Fibroblast of the aortic adventitia (primary cell): ENCODE results near the gene CCM2. TPM values are rescaled to one million over a fixed set of nuclear protein-coding genes. Genes with fewer than 3 reads are reported as not detected.
A peak's percentile ranks its signal among the peaks of the same experiment; 100 is the strongest.
"Not testable (repeated sequence)": the region's sequence is repeated elsewhere in the genome, so short reads cannot be mapped to it uniquely, and the experiment has no call there.

Source experiments
- DNase-seq: peaks from one replicate; pipeline ENCODE4 v3.0.0-alpha.2; 2010; ENCODE audit warnings: low read depth
- H3K4me3 ChIP-seq: 2 replicates; pipeline ENCODE4 v1.5.1; 2011; ENCODE audit warnings: low read depth, mild to moderate bottlenecking, control low read depth, low read length, moderate library complexity
- total RNA-seq: library from RNA; depleted of rRNA; stranded (reverse); fragments of >200 nt; gene quantifications from 2 replicates; pipeline ENCODE4 v1.2.3, GENCODE V29; 2012; ENCODE audit warnings: low replicate concordance
- TF ChIP-seq, protein P1 (sequence below): IDR thresholded peaks from 2 replicates; pipeline ENCODE4 v1.5.1; 2011; ENCODE audit warnings: mild to moderate bottlenecking, low read length, control low read depth, inconsistent platforms; ENCODE audit not compliant: insufficient read depth

CCM2 gene
- total RNA-seq, 1 donor: 42.9 TPM

DNA sequence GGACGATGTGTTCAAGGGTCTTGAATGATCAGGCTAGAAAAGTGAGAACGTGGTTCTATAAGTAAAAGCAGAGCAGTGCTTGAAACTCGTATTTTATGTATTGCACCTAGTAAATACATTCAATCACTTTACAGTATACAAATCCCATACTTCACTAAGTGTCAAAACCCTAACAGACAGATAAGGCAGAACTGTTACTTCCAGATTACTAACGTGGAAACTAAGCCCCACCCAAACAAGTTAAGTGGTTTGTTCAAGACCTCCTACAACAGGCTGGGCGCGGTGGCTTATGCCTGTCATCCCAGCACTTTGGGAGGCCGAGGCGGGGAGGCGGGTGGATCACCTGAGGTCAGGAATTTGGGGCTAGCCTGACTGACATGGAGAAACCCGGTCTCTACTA is 12.0 kb upstream of the CCM2 start:
- DNase-seq: no peak
- TF ChIP-seq, protein P1, sequence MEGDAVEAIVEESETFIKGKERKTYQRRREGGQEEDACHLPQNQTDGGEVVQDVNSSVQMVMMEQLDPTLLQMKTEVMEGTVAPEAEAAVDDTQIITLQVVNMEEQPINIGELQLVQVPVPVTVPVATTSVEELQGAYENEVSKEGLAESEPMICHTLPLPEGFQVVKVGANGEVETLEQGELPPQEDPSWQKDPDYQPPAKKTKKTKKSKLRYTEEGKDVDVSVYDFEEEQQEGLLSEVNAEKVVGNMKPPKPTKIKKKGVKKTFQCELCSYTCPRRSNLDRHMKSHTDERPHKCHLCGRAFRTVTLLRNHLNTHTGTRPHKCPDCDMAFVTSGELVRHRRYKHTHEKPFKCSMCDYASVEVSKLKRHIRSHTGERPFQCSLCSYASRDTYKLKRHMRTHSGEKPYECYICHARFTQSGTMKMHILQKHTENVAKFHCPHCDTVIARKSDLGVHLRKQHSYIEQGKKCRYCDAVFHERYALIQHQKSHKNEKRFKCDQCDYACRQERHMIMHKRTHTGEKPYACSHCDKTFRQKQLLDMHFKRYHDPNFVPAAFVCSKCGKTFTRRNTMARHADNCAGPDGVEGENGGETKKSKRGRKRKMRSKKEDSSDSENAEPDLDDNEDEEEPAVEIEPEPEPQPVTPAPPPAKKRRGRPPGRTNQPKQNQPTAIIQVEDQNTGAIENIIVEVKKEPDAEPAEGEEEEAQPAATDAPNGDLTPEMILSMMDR: no peak
- no peak overlapping the region for H3K4me3 ChIP-seq

DNA sequence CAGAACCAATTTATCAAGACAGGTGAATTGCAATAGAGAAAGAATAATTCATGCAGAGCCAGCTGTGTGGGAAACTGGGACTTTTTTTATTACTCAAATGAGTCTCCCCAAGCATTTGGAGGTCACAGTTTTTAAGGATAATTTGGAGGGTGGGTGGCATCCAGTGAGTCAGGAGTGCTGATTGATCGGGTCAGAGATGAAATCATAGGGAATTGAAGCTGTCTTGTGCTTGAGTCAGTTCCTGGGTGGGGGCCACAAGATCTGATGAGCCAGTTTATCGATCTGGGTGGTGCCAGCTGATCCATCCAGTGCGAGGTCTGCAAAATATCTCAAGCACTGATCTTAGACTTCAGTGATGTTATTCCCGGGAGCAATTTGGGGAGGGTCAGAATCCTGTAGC is 11.3 kb upstream of the CCM2 start:
- TF ChIP-seq, protein P1: no peak
- no peak for DNase-seq
- no peak overlapping the region for H3K4me3 ChIP-seq

DNA sequence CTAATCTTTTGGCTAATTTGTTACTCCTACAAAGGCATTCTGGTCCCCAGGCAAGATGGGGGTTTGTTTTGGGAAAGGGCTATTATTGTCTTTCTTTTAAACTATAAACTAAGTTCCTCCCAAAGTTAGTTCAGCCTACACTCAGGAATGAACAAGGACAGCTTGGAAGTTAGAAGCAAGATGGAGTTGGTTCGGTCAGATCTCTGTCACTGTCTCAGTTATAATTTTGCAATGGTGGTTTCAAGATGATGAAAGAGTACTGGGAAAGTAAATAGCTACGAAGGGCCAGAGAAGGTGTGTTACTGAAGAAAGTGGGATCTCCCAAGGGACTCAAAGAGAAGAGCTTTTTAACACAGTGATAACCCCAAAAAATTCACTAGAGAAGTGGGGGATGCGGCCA is 10.9 kb upstream of the CCM2 start:
- DNase-seq: no peak
- TF ChIP-seq, protein P1: no peak
- H3K4me3 ChIP-seq: no peak overlapping the region

DNA sequence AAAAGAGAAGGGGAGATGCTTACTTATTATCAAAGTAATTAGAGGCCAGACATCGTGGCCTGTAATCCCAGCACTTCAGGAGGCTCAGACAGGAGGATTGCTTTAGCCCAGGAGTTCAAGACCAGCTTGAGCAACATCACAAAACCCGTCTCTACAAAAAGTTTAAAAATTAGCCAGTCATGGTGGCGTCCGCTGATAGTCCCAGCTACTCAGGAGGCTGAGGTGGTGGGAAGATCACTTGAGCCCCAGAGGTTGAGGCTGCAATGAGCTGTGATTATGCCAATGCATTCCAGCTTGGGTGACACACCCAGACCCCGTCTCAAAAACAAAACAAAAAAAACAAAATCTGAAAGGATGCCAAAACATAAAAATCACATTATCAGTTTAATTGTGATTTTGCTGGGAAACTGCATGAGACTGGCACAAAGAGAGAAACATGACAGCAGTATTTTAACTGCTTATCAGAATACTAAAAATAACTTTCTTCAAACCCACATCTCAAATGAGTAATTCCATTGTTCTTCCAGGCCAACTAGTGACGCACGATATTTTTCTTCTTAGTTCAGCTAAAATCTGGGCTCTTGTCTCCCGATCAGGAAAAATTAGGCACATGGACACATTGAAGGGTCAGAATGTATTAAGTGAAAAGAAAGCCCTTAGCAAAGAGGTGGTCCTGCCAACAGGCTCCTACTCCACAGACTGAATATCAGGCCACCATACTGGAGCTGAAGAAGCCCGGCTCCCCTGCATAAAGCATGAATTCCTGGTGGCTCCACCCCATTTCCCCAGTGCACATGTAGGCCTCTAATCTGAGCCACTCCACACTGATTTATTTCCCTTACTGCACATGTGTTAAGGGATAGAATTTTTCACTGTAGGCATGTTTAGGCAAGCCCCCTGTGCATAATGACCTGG is 9.6 kb upstream of the CCM2 start:
- H3K4me3 ChIP-seq: no peak overlapping the region
- TF ChIP-seq, protein P1: no peak
- peak; percentile 97 for DNase-seq

DNA sequence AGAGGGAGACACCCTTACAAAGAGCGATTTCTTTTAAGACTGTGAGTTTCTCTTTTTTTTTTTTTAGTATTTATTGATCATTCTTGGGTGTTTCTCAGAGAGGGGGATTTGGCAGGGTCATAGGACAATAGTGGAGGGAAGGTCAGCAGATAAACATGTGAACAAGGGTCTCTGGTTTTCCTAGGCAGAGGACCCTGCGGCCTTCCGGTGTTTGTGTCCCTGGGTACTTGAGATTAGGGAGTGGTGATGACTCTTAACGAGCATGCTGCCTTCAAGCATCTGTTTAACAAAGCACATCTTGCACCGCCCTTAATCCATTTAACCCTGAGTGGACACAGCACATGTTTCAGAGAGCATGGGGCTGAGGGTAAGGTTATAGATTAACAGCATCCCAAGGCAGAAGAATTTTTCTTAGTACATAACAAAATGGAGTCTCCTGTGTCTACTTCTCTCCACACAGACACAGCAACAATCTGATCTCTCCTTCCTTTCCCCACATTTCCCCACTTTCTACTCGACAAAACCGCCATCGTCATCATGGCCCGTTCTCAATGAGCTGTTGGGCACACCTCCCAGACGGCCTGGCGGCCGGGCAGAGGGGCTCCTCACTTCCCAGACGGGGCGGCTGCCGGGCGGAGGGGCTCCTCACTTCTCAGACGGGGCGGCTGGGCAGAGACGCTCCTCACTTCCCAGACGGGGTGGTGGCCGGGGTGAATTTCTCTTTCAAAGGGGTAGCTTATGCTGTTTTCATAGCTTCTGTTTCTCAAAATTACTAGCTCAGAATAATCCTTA is 7.8 kb upstream of the CCM2 start:
- DNase-seq, H3K4me3 ChIP-seq: not testable (repeated sequence)

DNA sequence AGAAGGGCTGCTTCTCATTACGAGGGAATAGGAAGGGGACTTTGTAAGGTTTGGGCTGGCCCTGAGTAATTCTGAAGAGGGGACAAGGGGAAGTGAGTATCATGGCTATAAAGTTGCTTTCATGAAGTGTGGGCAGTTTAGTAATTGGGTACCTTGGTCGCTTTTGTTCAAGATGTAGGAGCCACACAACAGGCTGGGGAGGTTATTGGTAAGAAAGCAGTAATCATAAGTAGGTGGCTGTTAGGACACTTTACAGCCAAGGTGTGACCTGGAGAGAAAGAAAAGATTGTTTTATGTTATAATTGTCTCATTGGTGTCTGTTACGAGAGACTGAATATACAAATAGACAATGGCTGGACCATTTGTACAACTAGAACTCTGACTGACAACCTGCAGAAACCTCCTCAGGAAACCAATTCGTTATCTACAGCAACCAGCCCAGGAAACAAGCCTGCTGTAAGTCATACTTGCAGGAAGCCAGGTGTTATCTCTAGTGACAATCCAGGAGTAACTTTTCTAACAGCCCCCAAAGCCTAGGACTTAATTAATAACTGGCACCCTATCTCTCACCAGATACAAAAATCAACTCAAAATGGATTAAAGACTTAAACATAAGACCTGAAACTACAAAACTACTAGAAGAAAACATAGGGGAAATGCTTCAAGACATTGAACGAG is 5.0 kb upstream of the CCM2 start:
- TF ChIP-seq, protein P1: no peak
- no peak overlapping the region for H3K4me3 ChIP-seq
- no peak for DNase-seq
